ENCODE data around the gene GRIK1.
"Not testable (repeated sequence)": the region's sequence is repeated elsewhere in the genome, so short reads cannot be mapped to it uniquely, and the experiment has no call there.

Gene GRIK1

DNA sequence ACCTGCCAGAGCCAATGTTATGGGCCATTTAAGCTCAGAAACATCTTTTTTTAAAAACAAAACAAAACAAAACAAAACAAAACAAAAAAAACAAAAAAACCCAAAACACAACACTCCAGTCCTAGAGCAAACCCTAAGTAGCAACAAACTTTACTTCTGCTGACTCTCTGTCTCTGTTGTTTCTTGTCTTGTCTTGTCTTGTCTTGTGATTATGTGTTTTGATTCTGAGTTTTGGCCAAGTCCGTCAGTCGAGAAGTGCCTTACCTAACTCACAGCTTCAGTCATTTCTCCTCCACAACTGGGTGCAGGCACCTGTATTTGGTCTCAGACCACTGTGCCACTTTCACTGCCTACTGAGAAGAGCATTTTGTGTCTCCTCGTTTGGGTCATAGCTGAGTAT, 333.2 kb downstream of the GRIK1 start:
- DNase-seq (ENCODE audit: low spot score): no peak

DNA sequence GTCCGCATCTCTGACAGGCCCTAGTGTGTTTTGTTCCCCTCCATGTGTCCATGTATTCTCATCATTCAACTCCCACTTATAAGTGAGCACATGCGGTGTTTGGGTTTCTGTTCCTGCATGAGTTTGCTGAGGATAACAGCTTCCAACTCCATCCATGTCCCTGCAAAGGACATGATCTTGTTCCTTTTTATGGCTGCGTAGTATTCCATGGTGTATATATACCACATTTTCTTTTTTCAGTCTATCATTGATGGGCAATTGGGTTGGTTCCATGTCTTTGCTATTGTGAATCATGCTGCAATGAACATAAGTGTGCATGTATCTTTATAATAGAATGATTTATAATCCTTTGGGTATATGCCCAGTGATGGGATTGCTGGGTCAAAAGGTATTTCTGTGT, 334.6 kb downstream of the GRIK1 start:
- not testable (repeated sequence) for DNase-seq (ENCODE audit: low spot score)

GRCh38 chr21:29604076-29604475, 335.7 kb downstream of the GRIK1 start:
- no peak for DNase-seq (ENCODE audit: low spot score)

DNA sequence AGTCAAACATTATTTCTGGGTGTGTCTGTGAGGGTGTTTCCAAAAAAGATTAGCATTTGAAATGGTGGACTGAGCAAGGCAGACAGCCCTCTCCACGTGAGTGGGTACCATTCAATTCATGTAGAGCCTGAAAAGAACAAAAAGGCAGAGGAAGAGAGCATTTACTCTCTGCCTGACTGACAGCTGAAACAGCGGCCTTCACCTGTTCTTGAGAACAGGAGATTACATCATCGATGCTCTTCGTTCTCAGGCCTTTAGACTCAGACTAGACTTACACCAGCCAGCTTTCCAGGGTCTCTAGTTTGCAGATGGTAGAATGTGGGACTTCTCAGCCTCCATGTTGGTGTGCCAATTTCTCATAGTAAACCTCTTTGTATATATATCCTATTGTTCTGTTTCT, 338.7 kb downstream of the GRIK1 start:
- DNase-seq (ENCODE audit: low spot score): no peak

GRCh38 chr21:29586696-29587095, 353.1 kb downstream of the GRIK1 start:
- no peak for DNase-seq (ENCODE audit: low spot score)

DNA sequence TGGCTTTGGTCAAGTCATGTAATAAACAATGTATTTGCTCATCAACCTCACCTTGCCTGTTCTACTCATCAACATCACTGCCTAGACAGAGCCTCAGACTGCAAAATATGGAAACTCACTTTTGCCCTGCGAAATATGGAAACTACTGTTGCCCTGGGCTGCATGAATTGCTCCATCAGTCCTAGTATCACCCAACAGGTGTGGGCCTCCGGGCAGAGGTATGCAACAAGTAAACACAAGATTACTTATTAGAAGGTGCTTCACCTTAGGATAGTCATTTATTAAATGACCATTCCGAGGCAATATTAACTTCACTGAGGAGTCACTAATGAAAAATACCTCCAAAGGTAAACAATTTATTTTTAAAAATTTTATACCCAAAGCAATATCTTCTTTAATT, 354.3 kb downstream of the GRIK1 start:
- no peak for DNase-seq (ENCODE audit: low spot score)

GRCh38 chr21:29583424-29583924, 356.3 kb downstream of the GRIK1 start:
- DNase-seq (ENCODE audit: low spot score): no peak

GRCh38 chr21:29582855-29583254, 356.9 kb downstream of the GRIK1 start:
- no peak for DNase-seq (ENCODE audit: low spot score)

GRCh38 chr21:29581393-29581792, 358.4 kb downstream of the GRIK1 start:
- DNase-seq (ENCODE audit: low spot score): no peak

- no peak for DNase-seq (ENCODE audit: low spot score)
Observed at GRCh38 chr21:29580732-29581285, 359.0 kb downstream of the GRIK1 start.

GRCh38 chr21:29578306-29578705, 361.5 kb downstream of the GRIK1 start:
- DNase-seq (ENCODE audit: low spot score): no peak

- no peak for DNase-seq (ENCODE audit: low spot score)
Observed at GRCh38 chr21:29571949-29572348, 367.8 kb downstream of the GRIK1 start.

GRCh38 chr21:29568020-29568697, 371.6 kb downstream of the GRIK1 start:
- DNase-seq (ENCODE audit: low spot score): no peak

- DNase-seq (ENCODE audit: low spot score): no peak
Observed at GRCh38 chr21:29557931-29558725, 381.7 kb downstream of the GRIK1 start.

DNA sequence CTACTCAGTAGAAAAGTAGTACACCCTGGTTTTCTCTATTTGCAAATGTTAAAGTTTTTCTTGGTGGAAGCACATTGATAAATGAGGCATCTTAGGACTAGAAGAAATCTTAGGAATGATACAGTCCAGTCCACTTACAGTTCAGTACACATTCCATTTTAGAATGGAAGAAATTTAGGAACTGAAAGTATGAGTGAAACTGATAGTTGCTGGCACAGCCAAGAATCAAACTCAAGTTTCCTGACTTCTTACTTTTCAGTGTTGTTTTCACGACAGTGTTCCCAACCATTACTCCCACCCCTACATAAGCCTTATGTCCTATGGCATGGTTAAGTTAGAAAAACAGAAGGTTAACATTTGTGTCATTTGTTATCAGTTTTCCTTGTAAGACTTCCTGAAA, 382.6 kb downstream of the GRIK1 start:
- DNase-seq (ENCODE audit: low spot score): peak; percentile 6

DNA sequence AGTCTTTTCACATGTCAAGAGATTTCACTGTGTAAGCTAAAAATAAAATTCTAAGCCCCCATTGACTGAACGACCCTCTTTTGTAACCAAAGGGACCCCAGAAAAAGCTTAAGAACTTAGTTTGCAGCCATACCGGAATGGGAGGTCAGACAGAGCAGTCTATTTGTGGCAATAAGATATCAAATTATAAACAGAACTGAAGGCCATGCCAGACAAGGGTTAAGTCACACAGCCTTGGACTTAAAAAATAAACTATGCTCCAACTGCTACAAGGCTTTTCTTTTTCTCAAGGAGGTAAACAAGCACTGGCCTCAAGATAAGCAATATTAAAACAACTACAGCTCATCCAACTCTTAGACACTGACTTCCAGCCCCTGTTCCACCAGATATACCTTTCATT, 384.2 kb downstream of the GRIK1 start:
- DNase-seq (ENCODE audit: low spot score): no peak

GRCh38 chr21:29550205-29550604, 389.6 kb downstream of the GRIK1 start:
- DNase-seq (ENCODE audit: low spot score): no peak

GRCh38 chr21:29549614-29550013, 390.2 kb downstream of the GRIK1 start:
- DNase-seq (ENCODE audit: low spot score): no peak

GRCh38 chr21:29547998-29548397, 391.8 kb downstream of the GRIK1 start:
- no peak for DNase-seq (ENCODE audit: low spot score)

DNA sequence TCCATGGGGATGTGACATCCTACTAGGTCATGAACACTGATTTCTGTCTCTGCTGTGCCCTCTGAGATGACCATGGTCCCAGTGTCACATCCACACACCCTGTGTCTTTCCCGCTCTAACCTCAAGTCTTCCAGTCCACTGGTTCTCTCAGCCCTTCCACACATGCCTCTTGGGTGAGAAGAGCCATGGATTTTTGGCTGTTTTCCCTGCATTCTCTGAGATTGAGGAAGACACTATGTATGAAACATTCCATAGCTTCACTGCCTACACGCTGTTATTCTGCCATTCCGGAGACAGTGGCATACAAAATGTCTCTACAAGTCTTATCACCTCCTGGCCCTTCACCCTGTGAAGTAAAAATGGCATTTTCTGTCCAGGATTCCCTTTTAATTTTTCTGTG, 393.7 kb downstream of the GRIK1 start:
- DNase-seq (ENCODE audit: low spot score): no peak

DNA sequence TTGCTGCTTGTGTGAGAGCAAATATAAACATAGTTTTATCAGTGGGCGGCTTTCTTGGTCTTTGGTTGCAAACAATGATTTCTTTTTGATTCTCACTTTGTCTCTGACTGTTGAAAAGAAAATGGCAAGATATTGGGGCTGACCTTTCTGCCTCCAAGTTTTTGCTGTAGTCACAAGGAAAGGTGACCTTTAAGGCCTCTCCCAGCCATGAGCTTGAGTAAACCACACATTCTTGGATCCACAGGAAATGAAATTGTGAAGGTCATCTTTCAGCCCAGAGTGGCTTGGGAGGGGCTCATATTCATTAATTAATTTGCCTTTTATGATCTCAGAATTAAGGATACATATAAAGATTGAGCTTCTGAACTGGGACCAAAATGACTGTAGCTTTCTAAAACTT, 399.5 kb downstream of the GRIK1 start:
- no peak for DNase-seq (ENCODE audit: low spot score)

DNA sequence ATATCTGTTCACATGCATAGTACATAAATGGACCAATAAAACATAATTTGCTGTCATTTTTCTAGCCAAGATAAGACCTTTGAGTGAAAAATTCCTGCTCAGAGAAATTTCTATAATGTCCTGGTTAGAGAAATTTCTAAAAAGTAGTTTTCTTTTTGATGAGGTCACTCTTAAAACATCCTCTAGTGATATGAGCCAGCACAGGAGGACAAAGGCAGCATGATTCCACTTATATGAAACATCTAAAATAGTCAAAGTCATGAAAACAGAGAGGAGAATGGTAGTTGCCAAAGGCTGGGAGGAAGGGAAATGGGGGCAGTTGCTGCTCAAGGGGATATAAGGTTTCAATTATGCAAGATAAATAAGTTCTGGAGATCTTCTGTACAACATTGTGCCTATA, 401.7 kb downstream of the GRIK1 start:
- no peak for DNase-seq (ENCODE audit: low spot score)

DNA sequence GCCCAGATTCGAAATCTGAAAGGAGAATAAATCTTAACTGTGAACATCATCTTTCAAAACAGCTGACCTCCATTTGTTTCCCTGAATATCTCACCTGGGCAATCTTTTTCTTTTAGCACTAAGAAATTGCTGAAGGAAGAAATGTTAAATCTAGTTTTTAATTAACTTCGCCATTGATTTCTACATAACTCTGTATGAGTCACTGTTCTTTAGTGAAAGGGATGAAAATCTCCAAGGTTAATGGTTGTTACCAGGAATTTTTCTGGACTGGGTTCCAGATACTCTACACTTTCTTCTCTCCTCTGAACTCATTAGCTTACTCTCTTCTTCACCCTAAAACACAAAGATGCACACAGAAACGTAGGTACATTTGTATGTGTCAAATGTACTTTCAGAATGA, 405.3 kb downstream of the GRIK1 start:
- DNase-seq (ENCODE audit: low spot score): no peak

All from Ammon's horn (tissue), 1 donor.